A549 (cell line): ENCODE data around the gene ZSCAN25.

Experiments used
- CEBPB ChIP-seq, 2 experiments: fragments of >200 bp in 1 of 2; sonication (Bioruptor Twin) in 1 of 2; formaldehyde crosslinking in 1 of 2; IDR thresholded peaks; 2 replicates each; pipeline ENCODE4 v1.6.1; 2012 to 2016
- FOSL2 ChIP-seq, 2 experiments: fragments of 450-650 bp in 1 of 2; fragments of >200 bp in 1 of 2; sonication (Bioruptor Twin) in 1 of 2; formaldehyde crosslinking; IDR thresholded peaks; 2 replicates each; pipeline versions ENCODE4 v1.5.0 to v1.6.1; 2016 to 2020; ENCODE audit warnings: mild to moderate bottlenecking in 1 of 2, moderate library complexity in 1 of 2
- HDAC2 ChIP-seq: fragments of 200-600 bp; sonication (generic); IDR thresholded peaks from 2 replicates; pipeline ENCODE4 v1.6.1; 2016
- MAFK ChIP-seq: fragments of 450-650 bp; IDR thresholded peaks from 2 replicates; pipeline ENCODE4 v1.6.1; 2014; ENCODE audit not compliant: partially characterized antibody
- POLR2AphosphoS2 ChIP-seq: conservative IDR thresholded peaks from 2 replicates; pipeline ENCODE4 v1.6.1; 2012; ENCODE audit warnings: low read length, improper control_type of control experiment, inconsistent platforms
- RAD21 ChIP-seq, 2 experiments: fragments of >200 bp in 1 of 2; sonication (Bioruptor Twin) in 1 of 2; formaldehyde crosslinking in 1 of 2; IDR thresholded peaks in 1 of 2; conservative IDR thresholded peaks in 1 of 2; 2 replicates in 1 of 2; 3 replicates in 1 of 2; pipeline ENCODE4 v1.6.1; 2012 to 2018; ENCODE audit warnings: inconsistent platforms in 1 of 2
- RFX5 ChIP-seq: fragments of 450-650 bp; IDR thresholded peaks from 2 replicates; pipeline ENCODE4 v1.7.1; 2014; ENCODE audit warnings: antibody characterized with exemption, mild to moderate bottlenecking, moderate library complexity
- SREBF2 ChIP-seq: fragments of 450-650 bp; IDR thresholded peaks from 2 replicates; pipeline ENCODE4 v1.6.1; 2014; ENCODE audit warnings: mild to moderate bottlenecking, moderate library complexity
- ZFP36 ChIP-seq: fragments of 450-650 bp; IDR thresholded peaks from 2 replicates; pipeline ENCODE4 v1.6.1; 2014; ENCODE audit warnings: borderline replicate concordance; ENCODE audit not compliant: partially characterized antibody
- ZNF302 ChIP-seq: fragments of 250-450 bp; sonication (Bioruptor Pico); IDR thresholded peaks from 2 replicates; pipeline ENCODE4 v1.9.0; 2021; ENCODE audit warnings: inconsistent platforms, mild to moderate bottlenecking, moderate library complexity
- TF ChIP-seq, protein P1 (sequence below): fragments of >200 bp; sonication (Bioruptor Twin); formaldehyde crosslinking; IDR thresholded peaks from 3 replicates; pipeline ENCODE4 v1.5.1; 2016
- TF ChIP-seq, protein P2 (sequence below): IDR thresholded peaks from 2 replicates; pipeline ENCODE4 v1.6.1; 2012; ENCODE audit warnings: low read depth, borderline replicate concordance
- TF ChIP-seq, protein P3 (sequence below): fragments of 200-600 bp; sonication (generic); IDR thresholded peaks from 2 replicates; pipeline ENCODE4 v1.6.1; 2016; ENCODE audit warnings: antibody characterized with exemption, mild to moderate bottlenecking, moderate library complexity

DNA sequence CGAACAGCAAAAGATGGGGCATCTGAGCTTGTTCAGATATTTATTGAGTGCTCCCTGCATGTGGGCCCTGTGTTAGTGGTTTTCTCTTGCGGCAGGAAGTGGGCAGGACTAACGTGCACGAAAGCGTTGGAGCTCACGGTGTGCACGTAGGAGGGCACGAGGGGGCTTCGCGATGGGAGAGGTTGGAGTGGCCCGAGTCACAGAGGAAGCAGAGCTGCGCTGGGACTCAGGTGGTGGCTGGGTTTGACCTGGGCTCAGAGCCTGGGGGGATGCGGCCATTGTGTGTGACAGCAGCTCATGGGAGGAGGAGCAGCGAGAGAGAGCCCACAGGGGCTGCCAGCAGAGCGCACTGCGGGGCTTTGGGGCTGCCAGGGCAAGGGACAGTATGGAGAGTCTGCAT lies 7.7 kb downstream of the ZSCAN25 start:
- TF ChIP-seq, protein P1, sequence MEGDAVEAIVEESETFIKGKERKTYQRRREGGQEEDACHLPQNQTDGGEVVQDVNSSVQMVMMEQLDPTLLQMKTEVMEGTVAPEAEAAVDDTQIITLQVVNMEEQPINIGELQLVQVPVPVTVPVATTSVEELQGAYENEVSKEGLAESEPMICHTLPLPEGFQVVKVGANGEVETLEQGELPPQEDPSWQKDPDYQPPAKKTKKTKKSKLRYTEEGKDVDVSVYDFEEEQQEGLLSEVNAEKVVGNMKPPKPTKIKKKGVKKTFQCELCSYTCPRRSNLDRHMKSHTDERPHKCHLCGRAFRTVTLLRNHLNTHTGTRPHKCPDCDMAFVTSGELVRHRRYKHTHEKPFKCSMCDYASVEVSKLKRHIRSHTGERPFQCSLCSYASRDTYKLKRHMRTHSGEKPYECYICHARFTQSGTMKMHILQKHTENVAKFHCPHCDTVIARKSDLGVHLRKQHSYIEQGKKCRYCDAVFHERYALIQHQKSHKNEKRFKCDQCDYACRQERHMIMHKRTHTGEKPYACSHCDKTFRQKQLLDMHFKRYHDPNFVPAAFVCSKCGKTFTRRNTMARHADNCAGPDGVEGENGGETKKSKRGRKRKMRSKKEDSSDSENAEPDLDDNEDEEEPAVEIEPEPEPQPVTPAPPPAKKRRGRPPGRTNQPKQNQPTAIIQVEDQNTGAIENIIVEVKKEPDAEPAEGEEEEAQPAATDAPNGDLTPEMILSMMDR = no peak
- TF ChIP-seq CEBPB (IDR thresholded peaks at IDR 0.05) (no peak), FOSL2 (IDR thresholded peaks at IDR 0.05) (no peak), FOSL2 (CRISPR knock-in tag; IDR thresholded peaks at IDR 0.05) (no peak), HDAC2 (no peak), RFX5 (no peak), ZNF302 (CRISPR knock-in tag) (no peak), MAFK (no peak), RAD21 (conservative IDR thresholded peaks at IDR 0.05 in 1 of 2, IDR thresholded peaks at IDR 0.05 in 1 of 2) (no peak), POLR2AphosphoS2 (no peak), ZFP36 (no peak), SREBF2 (no peak)
- TF ChIP-seq, protein P2, sequence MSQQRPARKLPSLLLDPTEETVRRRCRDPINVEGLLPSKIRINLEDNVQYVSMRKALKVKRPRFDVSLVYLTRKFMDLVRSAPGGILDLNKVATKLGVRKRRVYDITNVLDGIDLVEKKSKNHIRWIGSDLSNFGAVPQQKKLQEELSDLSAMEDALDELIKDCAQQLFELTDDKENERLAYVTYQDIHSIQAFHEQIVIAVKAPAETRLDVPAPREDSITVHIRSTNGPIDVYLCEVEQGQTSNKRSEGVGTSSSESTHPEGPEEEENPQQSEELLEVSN = no peak
- TF ChIP-seq, protein P3, sequence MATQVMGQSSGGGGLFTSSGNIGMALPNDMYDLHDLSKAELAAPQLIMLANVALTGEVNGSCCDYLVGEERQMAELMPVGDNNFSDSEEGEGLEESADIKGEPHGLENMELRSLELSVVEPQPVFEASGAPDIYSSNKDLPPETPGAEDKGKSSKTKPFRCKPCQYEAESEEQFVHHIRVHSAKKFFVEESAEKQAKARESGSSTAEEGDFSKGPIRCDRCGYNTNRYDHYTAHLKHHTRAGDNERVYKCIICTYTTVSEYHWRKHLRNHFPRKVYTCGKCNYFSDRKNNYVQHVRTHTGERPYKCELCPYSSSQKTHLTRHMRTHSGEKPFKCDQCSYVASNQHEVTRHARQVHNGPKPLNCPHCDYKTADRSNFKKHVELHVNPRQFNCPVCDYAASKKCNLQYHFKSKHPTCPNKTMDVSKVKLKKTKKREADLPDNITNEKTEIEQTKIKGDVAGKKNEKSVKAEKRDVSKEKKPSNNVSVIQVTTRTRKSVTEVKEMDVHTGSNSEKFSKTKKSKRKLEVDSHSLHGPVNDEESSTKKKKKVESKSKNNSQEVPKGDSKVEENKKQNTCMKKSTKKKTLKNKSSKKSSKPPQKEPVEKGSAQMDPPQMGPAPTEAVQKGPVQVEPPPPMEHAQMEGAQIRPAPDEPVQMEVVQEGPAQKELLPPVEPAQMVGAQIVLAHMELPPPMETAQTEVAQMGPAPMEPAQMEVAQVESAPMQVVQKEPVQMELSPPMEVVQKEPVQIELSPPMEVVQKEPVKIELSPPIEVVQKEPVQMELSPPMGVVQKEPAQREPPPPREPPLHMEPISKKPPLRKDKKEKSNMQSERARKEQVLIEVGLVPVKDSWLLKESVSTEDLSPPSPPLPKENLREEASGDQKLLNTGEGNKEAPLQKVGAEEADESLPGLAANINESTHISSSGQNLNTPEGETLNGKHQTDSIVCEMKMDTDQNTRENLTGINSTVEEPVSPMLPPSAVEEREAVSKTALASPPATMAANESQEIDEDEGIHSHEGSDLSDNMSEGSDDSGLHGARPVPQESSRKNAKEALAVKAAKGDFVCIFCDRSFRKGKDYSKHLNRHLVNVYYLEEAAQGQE = no peak
